GM21576 (cell line): ENCODE measurements around the gene LIX1L.

ENCODE experiments used
- ATAC-seq: cut with Tn5 transposase; IDR thresholded peaks from one replicate; pipeline ENCODE4 v1.9.1; 2021; ENCODE audit warnings: mild to moderate bottlenecking, moderate library complexity; ENCODE audit not compliant: unreplicated experiment

LIX1L gene

GRCh38 chr1:145957443-145958319 lies at the start of gene LIX1L:
LIX1L (minus strand) TSS chr1:145958017; CDS start chr1:145957927, 90 bp downstream.
- ATAC-seq, result peak; percentile 87

- no peak for ATAC-seq
Observed at GRCh38 chr1:146001709-146002108, 43.9 kb upstream of the LIX1L start.

GRCh38 chr1:145999321-146000024 lies 41.7 kb upstream of the LIX1L start:
- no peak for ATAC-seq

- ATAC-seq, result no peak
Observed at GRCh38 chr1:145997718-145998023, 39.9 kb upstream of the LIX1L start.

- peak; percentile 35 for ATAC-seq
Observed at GRCh38 chr1:145997016-145997717, 39.4 kb upstream of the LIX1L start.

- ATAC-seq, result peak; percentile 91
Observed at GRCh38 chr1:145996433-145997015, 38.7 kb upstream of the LIX1L start, which contains the start of gene TXNIP. TXNIP (minus strand) TSS chr1:145996579; CDS start chr1:145996266, 313 bp downstream.

- ATAC-seq, result no peak
Observed at GRCh38 chr1:145995964-145996432, 38.2 kb upstream of the LIX1L start.

- ATAC-seq, result no peak
Observed at GRCh38 chr1:145995148-145995881, 37.5 kb upstream of the LIX1L start.

- ATAC-seq, result no peak
Observed at GRCh38 chr1:145994391-145995120, 36.7 kb upstream of the LIX1L start.

GRCh38 chr1:145993618-145994390 lies 36.0 kb upstream of the LIX1L start:
- ATAC-seq, result no peak

- ATAC-seq, result no peak
Observed at GRCh38 chr1:145992958-145993617, 35.3 kb upstream of the LIX1L start.

GRCh38 chr1:145992502-145992936 lies 34.7 kb upstream of the LIX1L start:
- no peak for ATAC-seq

GRCh38 chr1:145991735-145992412 lies 34.1 kb upstream of the LIX1L start:
- no peak for ATAC-seq

GRCh38 chr1:145990249-145990855 lies 32.5 kb upstream of the LIX1L start:
- no peak for ATAC-seq

GRCh38 chr1:145988773-145989172 lies 31.0 kb upstream of the LIX1L start:
- no peak for ATAC-seq

- no peak for ATAC-seq
Observed at GRCh38 chr1:145987926-145988325, 30.1 kb upstream of the LIX1L start.

GRCh38 chr1:145986551-145986950 lies 28.7 kb upstream of the LIX1L start:
- ATAC-seq, result no peak
